Prostate gland (tissue), 2 donors: ENCODE data around the gene RARG. TPM values are rescaled to one million over a fixed set of nuclear protein-coding genes. Genes with fewer than 3 reads are reported as not detected.
"Not testable (repeated sequence)": the region's sequence is repeated elsewhere in the genome, so short reads cannot be mapped to it uniquely, and the experiment has no call there.

Experiments used
- DNase-seq: peaks from one replicate; pipeline ENCODE4 v3.0.0-alpha.2; 2019; ENCODE audit warnings: low spot score
- H3K27ac ChIP-seq, 2 donors: fragments of 200-600 bp; sonication (generic); 2 replicates each; pipeline ENCODE4 v1.5.1; 2017 to 2019
- H3K27me3 ChIP-seq: fragments of 200-600 bp; sonication (generic); replicated peaks from 2 replicates; pipeline ENCODE4 v1.5.1; 2019; ENCODE audit not compliant: insufficient read depth
- H3K36me3 ChIP-seq, 2 donors: fragments of 200-600 bp; sonication (generic); 1 replicate in 1 of 2; 2 replicates in 1 of 2; pipeline versions ENCODE4 v1.5.1 to v1.8.1; 2017 to 2019
- H3K4me1 ChIP-seq: fragments of 200-600 bp; sonication (generic); replicated peaks from 2 replicates; pipeline ENCODE4 v1.5.1; 2019
- H3K4me3 ChIP-seq, 2 donors: fragments of 200-600 bp; sonication (generic); 2 replicates each; pipeline ENCODE4 v1.5.1; 2017 to 2019
- H3K9me3 ChIP-seq: fragments of 200-600 bp; sonication (generic); 2 replicates; pipeline ENCODE4 v1.5.1; 2017
- POLR2A ChIP-seq: fragments of 450-650 bp; IDR thresholded peaks from one replicate; pipeline ENCODE4 v1.6.1; 2016; ENCODE audit warnings: antibody characterized with exemption, mild to moderate bottlenecking
- POLR2AphosphoS5 ChIP-seq: sonication (generic); formaldehyde crosslinking; IDR thresholded peaks from one replicate; pipeline ENCODE4 v1.6.1; 2017; ENCODE audit warnings: antibody characterized with exemption
- WGBS: methylation state at CpG from one replicate; pipeline ENCODE4 v1.1.5; 2018; 5-methylcytosine and 5-hydroxymethylcytosine counted together
- intact Hi-C: fragments of 100-400 bp; cut with DNase I; formaldehyde crosslinking; loops from one replicate; pipeline ENCODE4 v1.14.2; 2022
- total RNA-seq, 2 donors: library from RNA; depleted of rRNA; stranded (reverse); fragments of >200 nt; gene quantifications; one replicate each; pipeline ENCODE4 v1.1.0, GENCODE V29; 2016
- TF ChIP-seq, protein P1 (sequence below), 4 experiments: fragments of 200-600 bp in 2 of 4; fragments of 450-650 bp in 2 of 4; sonication (generic) in 2 of 4; IDR thresholded peaks; 1 replicate in 3 of 4; 2 replicates in 1 of 4; pipeline ENCODE4 v1.5.1; 2016 to 2019; ENCODE audit warnings: antibody characterized with exemption in 4 of 4, mild to moderate bottlenecking in 2 of 4, moderate library complexity in 2 of 4

The RARG gene
- total RNA-seq, 2 donors from 2014 or later: 28.9 to 30.4 TPM

DNA sequence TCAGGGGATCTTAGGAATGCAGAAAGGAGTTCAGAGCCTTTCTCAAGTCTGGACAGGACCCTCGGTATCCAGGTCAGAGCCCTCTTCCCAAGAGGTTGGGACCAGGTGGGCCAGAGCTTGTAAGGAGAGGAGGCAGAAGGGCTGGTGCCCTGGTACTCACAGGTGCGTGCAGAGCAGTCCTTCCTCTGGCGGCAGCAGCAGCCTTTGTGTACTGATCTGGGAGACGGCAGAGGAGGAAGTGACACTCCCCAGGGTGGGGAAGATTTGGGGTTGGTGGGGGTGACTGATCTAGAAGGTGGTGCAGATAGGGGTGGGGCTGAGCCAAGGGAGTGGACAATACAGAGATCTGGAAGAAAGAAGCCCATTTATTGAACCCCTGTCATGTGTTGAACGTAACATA, 25.0 kb downstream of the RARG start, which contains the start of gene ITGB7:
ITGB7 (minus strand) TSS at position 210 of the 400 bp plus-strand sequence. CDS start 6,808 bp downstream, outside the sequence.
- intact Hi-C loops: no loop called here
- no peak for DNase-seq

DNA sequence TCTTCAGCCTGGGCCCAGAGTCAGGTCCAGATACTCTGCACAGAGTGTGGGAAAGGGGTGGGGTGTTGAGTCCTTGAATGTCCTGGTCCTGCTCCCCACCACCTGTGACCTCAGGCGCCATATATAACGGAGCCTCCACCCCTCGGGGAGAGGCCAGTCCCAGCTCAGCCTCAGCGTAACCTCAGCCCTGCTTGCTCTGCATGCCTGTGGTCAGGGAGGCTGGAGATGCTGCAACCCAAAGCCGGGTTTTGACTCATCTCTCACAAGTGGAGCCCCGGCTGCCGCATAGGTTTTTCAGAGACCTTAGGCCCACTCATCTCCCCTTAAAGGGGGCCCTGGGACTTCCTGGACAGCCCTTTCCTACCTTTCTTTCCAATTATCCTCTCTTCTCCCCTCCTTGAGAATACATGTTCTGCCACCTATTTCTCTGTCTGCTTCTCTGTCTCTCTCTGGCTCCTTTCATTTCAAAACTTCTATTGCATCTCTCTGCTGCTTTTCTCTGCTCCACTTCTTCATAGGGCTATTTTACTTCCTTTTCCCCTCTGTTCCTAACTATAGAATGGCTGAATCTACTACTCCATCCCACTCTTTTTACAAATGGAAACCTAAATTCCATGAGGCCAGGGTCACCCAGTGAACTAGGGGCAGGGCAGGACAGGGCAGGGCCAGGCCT, 26.1 kb downstream of the RARG start:
- Histone ChIP-seq H3K4me3 (no peak overlapping the region), H3K27ac (no peak overlapping the region), H3K4me1 (no peaks in the 10 kb centered on the region), H3K27me3 (no peaks in the 10 kb centered on the region), H3K9me3 (no peaks in the 10 kb centered on the region), H3K36me3 (peaks cover 0 to under 1% of the 10 kb centered on the region in 2 donors)
- intact Hi-C loops: no loop called here
- no peak for DNase-seq
- 72% methylated on average over 7 of the region's 7 CpGs for WGBS
- TF ChIP-seq POLR2A (no peak), POLR2AphosphoS5 (no peak)
- TF ChIP-seq, protein P1, sequence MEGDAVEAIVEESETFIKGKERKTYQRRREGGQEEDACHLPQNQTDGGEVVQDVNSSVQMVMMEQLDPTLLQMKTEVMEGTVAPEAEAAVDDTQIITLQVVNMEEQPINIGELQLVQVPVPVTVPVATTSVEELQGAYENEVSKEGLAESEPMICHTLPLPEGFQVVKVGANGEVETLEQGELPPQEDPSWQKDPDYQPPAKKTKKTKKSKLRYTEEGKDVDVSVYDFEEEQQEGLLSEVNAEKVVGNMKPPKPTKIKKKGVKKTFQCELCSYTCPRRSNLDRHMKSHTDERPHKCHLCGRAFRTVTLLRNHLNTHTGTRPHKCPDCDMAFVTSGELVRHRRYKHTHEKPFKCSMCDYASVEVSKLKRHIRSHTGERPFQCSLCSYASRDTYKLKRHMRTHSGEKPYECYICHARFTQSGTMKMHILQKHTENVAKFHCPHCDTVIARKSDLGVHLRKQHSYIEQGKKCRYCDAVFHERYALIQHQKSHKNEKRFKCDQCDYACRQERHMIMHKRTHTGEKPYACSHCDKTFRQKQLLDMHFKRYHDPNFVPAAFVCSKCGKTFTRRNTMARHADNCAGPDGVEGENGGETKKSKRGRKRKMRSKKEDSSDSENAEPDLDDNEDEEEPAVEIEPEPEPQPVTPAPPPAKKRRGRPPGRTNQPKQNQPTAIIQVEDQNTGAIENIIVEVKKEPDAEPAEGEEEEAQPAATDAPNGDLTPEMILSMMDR (IDR thresholded peaks at IDR 0.05): no peak

More for the DNA sequence above, 25.0 kb downstream of the RARG start, which contains the start of gene ITGB7:
- no peaks in the 10 kb centered on the region for H3K9me3 ChIP-seq
- no peaks in the 10 kb centered on the region for H3K4me1 ChIP-seq
- peaks cover 0 to 9% of the 10 kb centered on the region in 2 donors for H3K36me3 ChIP-seq
- no peak for TF ChIP-seq POLR2A
- TF ChIP-seq, protein P1 (IDR thresholded peaks at IDR 0.05): no peak
- TF ChIP-seq POLR2AphosphoS5: no peak
- no peaks in the 10 kb centered on the region for H3K27me3 ChIP-seq
- 36% methylated on average over 5 of the region's 5 CpGs for WGBS
- no peak within 1 kb of the TSS for H3K4me3 ChIP-seq
- no peak within 1 kb of the TSS for H3K27ac ChIP-seq

DNA sequence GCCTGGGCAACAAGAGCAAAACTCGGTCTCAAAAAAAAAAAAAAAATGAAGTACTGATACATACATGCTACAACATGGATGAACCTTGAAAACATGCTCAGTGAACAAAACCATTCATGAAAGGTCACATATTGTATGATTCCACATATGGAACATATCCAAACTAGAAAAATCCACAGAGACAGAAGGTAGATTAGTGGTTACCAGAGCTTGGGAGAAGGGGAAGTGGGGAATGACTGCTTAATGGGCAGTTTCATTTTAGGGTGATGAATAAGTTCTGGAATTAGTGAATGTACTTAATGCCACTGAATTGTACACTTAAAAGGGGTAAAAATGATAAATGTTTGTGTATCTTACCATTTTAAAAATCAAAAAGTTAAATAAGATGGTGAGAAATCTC, 27.7 kb downstream of the RARG start:
- no peak overlapping the region for H3K27ac ChIP-seq

DNA sequence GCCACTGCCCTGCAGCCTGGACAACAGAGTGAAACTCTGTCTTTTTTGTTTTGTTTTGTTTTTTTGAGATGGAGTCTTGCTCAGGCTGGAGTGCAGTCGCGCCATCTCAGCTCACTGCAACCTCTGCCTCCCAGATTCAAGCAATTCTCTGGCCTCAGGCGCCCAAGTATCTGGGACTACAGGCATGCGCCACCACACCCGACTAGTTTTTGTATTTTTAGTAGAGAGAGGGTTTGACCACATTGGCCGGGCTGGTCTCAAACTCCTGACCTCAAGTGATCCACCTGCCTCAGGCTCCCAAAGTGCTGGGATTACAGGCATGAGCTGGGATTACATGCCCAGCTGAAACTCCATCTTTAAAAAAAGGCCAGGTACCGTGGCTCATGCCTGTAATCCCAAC, 29.7 kb downstream of the RARG start:
- H3K9me3 ChIP-seq, H3K27ac ChIP-seq, H3K4me3 ChIP-seq, DNase-seq, intact Hi-C loops, H3K27me3 ChIP-seq, H3K4me1 ChIP-seq, H3K36me3 ChIP-seq: not testable (repeated sequence)
- 95% methylated on average over 7 of the region's 7 CpGs for WGBS

More for the DNA sequence above, 27.7 kb downstream of the RARG start:
- 88% methylated on average over 1 of the region's 1 CpG for WGBS
- no peak for DNase-seq
- no peaks in the 10 kb centered on the region for H3K27me3 ChIP-seq
- H3K36me3 ChIP-seq: no peaks in the 10 kb centered on the region
- no peaks in the 10 kb centered on the region for H3K4me1 ChIP-seq
- H3K4me3 ChIP-seq: no peak overlapping the region
- no peaks in the 10 kb centered on the region for H3K9me3 ChIP-seq
- TF ChIP-seq, protein P1 (IDR thresholded peaks at IDR 0.05): no peak
- TF ChIP-seq POLR2A (no peak), POLR2AphosphoS5 (no peak)
- intact Hi-C loops: no loop called here

DNA sequence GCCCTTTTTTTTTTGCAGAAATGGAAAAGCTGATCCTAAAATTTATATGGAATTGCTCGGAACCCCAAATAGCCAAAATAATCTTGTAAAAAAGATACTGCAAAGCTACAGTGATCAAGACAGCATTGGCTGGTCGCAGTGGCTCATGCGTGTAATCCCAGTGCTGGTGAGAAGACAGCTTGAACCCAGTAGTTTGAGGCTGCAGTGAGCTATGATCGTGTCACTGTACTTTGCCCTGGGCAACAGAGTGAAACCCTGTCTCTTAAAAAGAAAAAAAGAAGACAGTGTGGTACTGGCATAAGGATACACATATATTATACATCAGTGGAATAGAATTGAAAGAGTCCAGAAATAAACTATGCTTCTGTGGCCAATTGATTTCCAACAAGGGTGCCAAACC, 30.4 kb downstream of the RARG start:
- no peak for TF ChIP-seq POLR2A
- no peak for TF ChIP-seq POLR2AphosphoS5
- intact Hi-C loops: no loop called here
- H3K27me3 ChIP-seq: no peaks in the 10 kb centered on the region
- H3K4me1 ChIP-seq: no peaks in the 10 kb centered on the region
- H3K36me3 ChIP-seq: no peaks in the 10 kb centered on the region
- no peaks in the 10 kb centered on the region for H3K9me3 ChIP-seq
- WGBS: 87% methylated on average over 4 of the region's 4 CpGs
- H3K4me3 ChIP-seq: no peak overlapping the region
- no peak for DNase-seq
- no peak overlapping the region for H3K27ac ChIP-seq

DNA sequence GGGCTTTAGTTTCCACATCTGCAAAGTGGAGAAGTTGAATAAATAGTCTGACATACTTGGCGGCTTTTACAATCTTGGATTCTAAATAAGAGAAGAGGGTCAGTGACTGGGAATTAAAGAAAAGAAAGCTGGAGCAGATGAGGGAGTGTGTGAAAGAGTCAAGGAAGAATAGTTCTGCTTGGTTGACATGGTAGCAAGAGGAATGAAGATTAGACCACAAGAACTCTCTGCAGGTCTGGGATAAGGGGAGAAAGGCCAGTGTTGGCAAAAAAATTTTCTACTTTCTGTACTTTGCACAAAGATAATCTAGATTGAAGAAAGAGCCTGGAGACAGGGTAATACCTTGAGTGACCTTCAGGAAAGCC, 30.9 kb downstream of the RARG start:
- Histone ChIP-seq H3K36me3 (no peaks in the 10 kb centered on the region), H3K27me3 (no peaks in the 10 kb centered on the region), H3K9me3 (no peaks in the 10 kb centered on the region), H3K4me1 (no peaks in the 10 kb centered on the region), H3K4me3 (no peak overlapping the region), H3K27ac (no peak overlapping the region)
- DNase-seq: no peak
- intact Hi-C loops: no loop called here
- TF ChIP-seq POLR2AphosphoS5 (no peak), POLR2A (no peak)
- TF ChIP-seq, protein P1 (IDR thresholded peaks at IDR 0.05): no peak
- 58% methylated on average over 1 of the region's 1 CpG for WGBS
